GM23248 (cell line): ENCODE data around the gene GRAP2.

ENCODE experiments used
- EZH2 ChIP-seq: fragments of 200-600 bp; sonication (generic); IDR thresholded peaks from 2 replicates; pipeline ENCODE4 v1.6.1; 2018; ENCODE audit warnings: antibody characterized with exemption, mild to moderate bottlenecking; ENCODE audit not compliant: insufficient read depth, poor library complexity, severe bottlenecking
- EZH2phosphoT487 ChIP-seq: fragments of 200-600 bp; sonication (generic); IDR thresholded peaks from 2 replicates; pipeline ENCODE4 v1.6.1; 2018; ENCODE audit warnings: antibody characterized with exemption, moderate library complexity, mild to moderate bottlenecking, low read depth; ENCODE audit not compliant: insufficient read depth

GRCh38 chr22:39995393-39996252 lies 94.7 kb downstream of the GRAP2 start:
- no peak for TF ChIP-seq EZH2phosphoT487
- no peak for TF ChIP-seq EZH2
